Glutamatergic neuron (in vitro differentiated cells): ENCODE results near the gene AKT1. TPM values are rescaled to one million over a fixed set of nuclear protein-coding genes. Genes with fewer than 3 reads are reported as not detected.

Experiments used
- DNase-seq: peaks from one replicate; pipeline ENCODE4 v3.0.0; 2022
- H3K27ac Mint-ChIP-seq: one replicate; pipeline ENCODE4 v1.8.0; 2020; ENCODE audit warnings: mild to moderate bottlenecking, mixed read lengths, inconsistent platforms; ENCODE audit not compliant: unreplicated experiment
- H3K27me3 Mint-ChIP-seq: one replicate; pipeline ENCODE4 v1.8.0; 2020; ENCODE audit warnings: mild to moderate bottlenecking, moderate library complexity, mixed read lengths, inconsistent platforms; ENCODE audit not compliant: unreplicated experiment
- H3K36me3 Mint-ChIP-seq: one replicate; pipeline ENCODE4 v1.8.0; 2020; ENCODE audit warnings: mild to moderate bottlenecking, mixed read lengths, inconsistent platforms; ENCODE audit not compliant: unreplicated experiment
- H3K4me1 Mint-ChIP-seq: one replicate; pipeline ENCODE4 v1.8.0; 2020; ENCODE audit warnings: mild to moderate bottlenecking, low read depth, mixed read lengths, inconsistent platforms; ENCODE audit not compliant: unreplicated experiment
- H3K4me3 Mint-ChIP-seq: one replicate; pipeline ENCODE4 v1.8.0; 2020; ENCODE audit warnings: mild to moderate bottlenecking, mixed read lengths, inconsistent platforms; ENCODE audit not compliant: unreplicated experiment
- H3K9me3 Mint-ChIP-seq: one replicate; pipeline ENCODE4 v1.8.0; 2020; ENCODE audit warnings: mild to moderate bottlenecking, moderate library complexity, mixed read lengths, inconsistent platforms; ENCODE audit not compliant: unreplicated experiment
- total RNA-seq: library from RNA; stranded (reverse); fragmentation: NEBNext Ultra II Directional; extraction: Animal tissue kit (Norgen Biotek cat#: 25700); gene quantifications from one replicate; pipeline ENCODE4 v1.2.1, GENCODE V29; 2021; ENCODE audit not compliant: unreplicated experiment
- TF ChIP-seq, protein P1 (sequence below): fragments of 200-600 bp; sonication (generic); IDR thresholded peaks from one replicate; pipeline ENCODE4 v1.5.0; 2021; ENCODE audit not compliant: partially characterized antibody, unreplicated experiment

AKT1 gene
- total RNA-seq, 1 donor from 2014 or later: 300 TPM

DNA sequence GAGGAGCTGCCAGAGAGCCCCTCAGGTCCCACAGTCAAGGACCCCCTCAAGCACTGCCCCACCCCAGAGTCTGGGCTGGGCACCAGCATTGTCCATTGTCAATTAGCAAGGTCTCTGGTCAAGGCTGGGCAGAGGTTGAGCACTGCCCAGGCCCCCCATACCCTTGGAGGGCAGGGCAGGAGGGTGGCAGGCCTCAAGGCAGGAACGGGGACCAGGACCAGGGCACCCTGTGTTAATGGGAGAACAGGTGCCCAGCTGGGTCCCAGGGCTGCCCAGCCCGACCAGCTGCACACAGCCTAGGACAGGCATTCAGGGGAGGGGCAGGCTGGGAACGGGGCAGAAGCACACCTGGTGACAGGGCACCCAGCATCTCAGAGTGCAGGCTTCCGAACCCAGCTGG is 24.2 kb downstream of the AKT1 start:
- Mint-ChIP-seq H3K9me3 (peaks cover 23% of the 10 kb centered on the region), H3K27me3 (peaks cover 14% of the 10 kb centered on the region), H3K27ac (no peak overlapping the region), H3K4me1 (peaks cover 10% of the 10 kb centered on the region), H3K36me3 (peaks cover 7% of the 10 kb centered on the region), H3K4me3 (no peak overlapping the region)
- TF ChIP-seq, protein P1, sequence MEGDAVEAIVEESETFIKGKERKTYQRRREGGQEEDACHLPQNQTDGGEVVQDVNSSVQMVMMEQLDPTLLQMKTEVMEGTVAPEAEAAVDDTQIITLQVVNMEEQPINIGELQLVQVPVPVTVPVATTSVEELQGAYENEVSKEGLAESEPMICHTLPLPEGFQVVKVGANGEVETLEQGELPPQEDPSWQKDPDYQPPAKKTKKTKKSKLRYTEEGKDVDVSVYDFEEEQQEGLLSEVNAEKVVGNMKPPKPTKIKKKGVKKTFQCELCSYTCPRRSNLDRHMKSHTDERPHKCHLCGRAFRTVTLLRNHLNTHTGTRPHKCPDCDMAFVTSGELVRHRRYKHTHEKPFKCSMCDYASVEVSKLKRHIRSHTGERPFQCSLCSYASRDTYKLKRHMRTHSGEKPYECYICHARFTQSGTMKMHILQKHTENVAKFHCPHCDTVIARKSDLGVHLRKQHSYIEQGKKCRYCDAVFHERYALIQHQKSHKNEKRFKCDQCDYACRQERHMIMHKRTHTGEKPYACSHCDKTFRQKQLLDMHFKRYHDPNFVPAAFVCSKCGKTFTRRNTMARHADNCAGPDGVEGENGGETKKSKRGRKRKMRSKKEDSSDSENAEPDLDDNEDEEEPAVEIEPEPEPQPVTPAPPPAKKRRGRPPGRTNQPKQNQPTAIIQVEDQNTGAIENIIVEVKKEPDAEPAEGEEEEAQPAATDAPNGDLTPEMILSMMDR: no peak
- no peak for DNase-seq

DNA sequence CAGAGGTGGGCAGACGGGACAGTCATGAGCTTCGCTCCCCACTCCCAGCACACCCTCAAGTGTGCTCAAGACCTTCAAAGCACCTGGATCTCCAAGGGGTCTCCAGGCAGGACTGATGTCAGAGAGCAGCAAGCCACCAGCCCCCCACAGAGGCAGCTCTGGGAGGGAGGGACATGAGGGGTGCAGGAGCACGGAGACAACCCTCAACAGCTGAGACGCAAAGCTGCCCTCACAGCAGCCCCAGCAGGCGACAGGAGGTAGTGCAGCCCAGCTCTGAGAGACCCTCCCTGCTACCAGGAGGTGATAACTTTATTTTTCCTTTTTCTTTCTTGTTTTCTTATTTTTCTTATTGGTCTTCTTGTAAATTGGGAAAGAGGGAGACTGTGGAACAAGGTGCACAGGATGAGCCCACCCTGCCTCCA is 24.7 kb downstream of the AKT1 start:
- Mint-ChIP-seq H3K27ac (peak overlapping the region; percentile 90), H3K4me1 (peaks cover 10% of the 10 kb centered on the region), H3K4me3 (no peak overlapping the region), H3K27me3 (peaks cover 14% of the 10 kb centered on the region), H3K9me3 (peaks cover 22% of the 10 kb centered on the region), H3K36me3 (peaks cover 11% of the 10 kb centered on the region)
- DNase-seq: no peak
- TF ChIP-seq, protein P1: peak; percentile 67

DNA sequence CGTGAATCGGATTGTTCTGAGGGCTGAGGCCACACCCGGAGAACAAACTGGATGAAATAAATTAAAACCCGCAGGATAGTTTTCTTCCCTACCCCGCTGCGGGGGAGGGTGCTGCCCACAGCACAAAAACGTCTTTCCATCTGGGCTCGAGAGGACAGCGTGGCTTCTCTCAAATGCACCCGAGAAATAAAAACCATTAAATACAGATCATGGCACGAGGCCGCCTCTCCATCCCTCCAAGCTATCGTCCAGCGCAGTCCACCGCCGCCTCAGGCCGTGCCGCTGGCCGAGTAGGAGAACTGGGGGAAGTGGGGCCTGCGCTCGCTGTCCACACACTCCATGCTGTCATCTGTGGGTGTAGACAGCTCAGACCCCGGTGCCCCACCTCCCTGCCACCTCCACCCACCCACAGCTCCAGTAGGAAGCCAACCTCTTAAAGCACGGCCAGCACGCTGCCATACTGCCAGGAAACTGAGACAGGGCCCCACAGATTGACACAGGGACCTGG is 25.4 kb downstream of the AKT1 start:
- Mint-ChIP-seq H3K9me3 (peaks cover 23% of the 10 kb centered on the region), H3K4me3 (peak overlapping the region; percentile 28), H3K27me3 (peaks cover 12% of the 10 kb centered on the region), H3K27ac (peak overlapping the region; percentile 79), H3K4me1 (peaks cover 10% of the 10 kb centered on the region), H3K36me3 (peaks cover 12% of the 10 kb centered on the region)
- TF ChIP-seq, protein P1: no peak
- no peak for DNase-seq

DNA sequence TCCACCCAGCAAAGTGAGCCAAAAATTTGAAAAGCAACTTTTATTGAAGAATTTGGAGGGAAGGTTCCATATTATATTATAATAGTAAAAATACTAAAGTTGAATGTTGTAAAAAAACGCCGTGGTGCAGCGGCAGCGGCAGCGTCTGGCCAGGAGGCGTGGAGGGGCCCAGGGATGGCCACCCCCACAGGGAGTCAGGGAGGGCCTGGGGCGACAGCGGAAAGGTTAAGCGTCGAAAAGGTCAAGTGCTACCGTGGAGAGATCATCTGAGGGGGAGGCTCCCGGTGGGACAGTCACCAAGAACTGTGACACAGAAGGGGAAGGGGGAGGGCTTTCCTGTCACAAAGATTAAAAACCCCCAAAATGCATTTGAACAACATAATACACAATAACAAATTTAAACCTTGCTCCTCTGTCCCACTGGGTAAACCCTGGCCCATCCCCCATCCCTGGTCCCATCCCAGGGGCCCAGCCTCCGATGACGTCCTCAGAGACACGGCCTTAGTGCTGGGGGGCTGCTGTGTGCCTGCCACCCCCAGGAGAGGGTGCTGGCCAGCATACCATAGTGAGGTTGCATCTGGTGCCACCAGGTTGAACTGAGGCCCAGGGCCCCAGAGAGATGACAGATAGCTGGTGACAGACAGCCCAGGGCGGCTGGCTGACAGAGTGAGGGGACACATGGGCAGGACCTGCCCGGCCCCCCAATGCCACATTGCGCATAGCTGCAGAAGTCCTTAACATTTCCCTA is 26.1 kb downstream of the AKT1 start:
- Mint-ChIP-seq H3K9me3 (peaks cover 23% of the 10 kb centered on the region), H3K27me3 (peaks cover 12% of the 10 kb centered on the region), H3K27ac (peak overlapping the region; percentile 79), H3K4me3 (peak overlapping the region; percentile 28), H3K36me3 (peaks cover 12% of the 10 kb centered on the region), H3K4me1 (peaks cover 10% of the 10 kb centered on the region)
- no peak for DNase-seq
- TF ChIP-seq, protein P1: no peak
